PC-9 (cell line): Measurements from ENCODE around the gene SREBF2. TPM values are rescaled to one million over a fixed set of nuclear protein-coding genes. Genes with fewer than 3 reads are reported as not detected.

Experiments used
- BruUV-seq: library from RNA; stranded (reverse); fragments of 400-500 nt; replicated peaks from 2 replicates; lab custom pipeline; 2021; lab: Mats Ljungman, UMichigan
- CTCF ChIA-PET: fragments of 300-600 bp; sonication (Branson Sonifier 250); formaldehyde crosslinking; loops from one replicate; lab custom pipeline; 2022; ENCODE audit warnings: antibody characterized with exemption; lab: Charles Lee
- POLR2A ChIA-PET: fragments of 300-600 bp; sonication (Branson Sonifier 250); formaldehyde crosslinking; loops from one replicate; lab custom pipeline; 2022; ENCODE audit warnings: antibody characterized with exemption; ENCODE audit not compliant: unreplicated experiment; lab: Charles Lee
- DNase-seq, 2 experiments: peaks; one replicate each; pipeline versions ENCODE4 v3.0.0 to v3.0.0-alpha.2; 2015 to 2022; ENCODE audit warnings: mixed read lengths in 1 of 2
- H2AFZ ChIP-seq: fragments of 200-600 bp; sonication (generic); 2 replicates; pipeline ENCODE4 v1.8.1; 2017; ENCODE audit warnings: antibody characterized with exemption
- H3F3A ChIP-seq: fragments of 200-600 bp; sonication (generic); 2 replicates; pipeline ENCODE4 v1.8.1; 2017; ENCODE audit warnings: antibody characterized with exemption, mild to moderate bottlenecking, low read depth; ENCODE audit not compliant: insufficient read depth
- H3K27ac ChIP-seq: fragments of 200-600 bp; sonication (generic); 2 replicates; pipeline ENCODE4 v1.6.1; 2016; ENCODE audit warnings: mixed run types
- H3K27me3 ChIP-seq: fragments of 200-600 bp; sonication (generic); 2 replicates; pipeline ENCODE4 v1.6.1; 2016; ENCODE audit warnings: low read depth, mixed run types; ENCODE audit not compliant: insufficient read depth
- H3K36me3 ChIP-seq: fragments of 200-600 bp; sonication (generic); 2 replicates; pipeline ENCODE4 v1.6.1; 2016; ENCODE audit warnings: low read depth, mixed run types
- H3K4me1 ChIP-seq: fragments of 200-600 bp; sonication (generic); replicated peaks from 2 replicates; pipeline ENCODE4 v1.6.1; 2016; ENCODE audit warnings: mixed run types; ENCODE audit not compliant: insufficient read depth
- H3K4me2 ChIP-seq: fragments of 200-600 bp; sonication (generic); 2 replicates; pipeline ENCODE4 v1.6.1; 2017; ENCODE audit warnings: mixed run types
- H3K4me3 ChIP-seq: fragments of 200-600 bp; sonication (generic); 2 replicates; pipeline ENCODE4 v1.6.1; 2016; ENCODE audit warnings: mixed run types
- H3K79me2 ChIP-seq: fragments of 200-600 bp; sonication (generic); 2 replicates; pipeline ENCODE4 v1.6.1; 2017; ENCODE audit warnings: low read depth, mixed run types
- H3K9me2 ChIP-seq: fragments of 200-600 bp; sonication (generic); 2 replicates; pipeline ENCODE4 v1.8.1; 2017; ENCODE audit warnings: mild to moderate bottlenecking; ENCODE audit not compliant: insufficient read depth
- H3K9me3 ChIP-seq: fragments of 200-600 bp; sonication (generic); 2 replicates; pipeline ENCODE4 v1.8.1; 2016; ENCODE audit warnings: low read depth; ENCODE audit not compliant: insufficient read depth
- H4K20me1 ChIP-seq: fragments of 200-600 bp; sonication (generic); 2 replicates; pipeline ENCODE4 v1.8.1; 2017; ENCODE audit not compliant: insufficient read depth
- CTCF ChIP-seq: fragments of 200-600 bp; sonication (generic); conservative IDR thresholded peaks from 2 replicates; pipeline ENCODE4 v1.6.1; 2017; ENCODE audit warnings: mixed run types, antibody characterized with exemption, mild to moderate bottlenecking, moderate library complexity
- EZH2 ChIP-seq: fragments of 200-600 bp; sonication (generic); IDR thresholded peaks from 2 replicates; pipeline ENCODE4 v1.8.0; 2017; ENCODE audit warnings: antibody characterized with exemption, low read depth
- intact Hi-C: fragments of 100-400 bp; cut with micrococcal nuclease; formaldehyde crosslinking; loops from one replicate; pipeline ENCODE4 v1.10.0; 2022; ENCODE audit not compliant: unreplicated experiment
- total RNA-seq: library from RNA; stranded (reverse); gene quantifications from 2 replicates; pipeline ENCODE4 v1.2.3, GENCODE V29; 2021

The SREBF2 gene
- total RNA-seq, 1 experiment from 2014 or later = 196 TPM

- TF ChIP-seq CTCF (no peak), EZH2 (no peak)
- no peaks in the 10 kb centered on the region for H3K9me2 ChIP-seq
- H3F3A ChIP-seq = peaks cover 24% of the 10 kb centered on the region; the same call in 1 of the 2 replicates
- no peak overlapping the region for H2AFZ ChIP-seq
- H3K4me2 ChIP-seq = no peak overlapping the region
- POLR2A ChIA-PET = no interaction called here
- CTCF ChIA-PET = interaction anchor here (0.5 kb wide), 1 partner anchor 149 kb away, joined by 4 read pairs; no protein-coding TSS in a partner anchor
- no peaks in the 10 kb centered on the region for H3K9me3 ChIP-seq
- peaks cover 11% of the 10 kb centered on the region for H3K4me1 ChIP-seq
- BruUV-seq = no TSS peak
- H3K4me3 ChIP-seq = no peak overlapping the region
- H4K20me1 ChIP-seq = peaks cover 2% of the 10 kb centered on the region; the same call in 1 of the 2 replicates
- peaks cover 9% of the 10 kb centered on the region; the same call in 1 of the 2 replicates for H3K27me3 ChIP-seq
- DNase-seq = no peak
- no peaks in the 10 kb centered on the region for H3K79me2 ChIP-seq
- no peak overlapping the region for H3K27ac ChIP-seq
- intact Hi-C loops = no loop called here
- no peaks in the 10 kb centered on the region for H3K36me3 ChIP-seq
Observed at GRCh38 chr22:41913040-41913719, 80.3 kb downstream of the SREBF2 start.

- no peaks in the 10 kb centered on the region for H3K9me3 ChIP-seq
- POLR2A ChIA-PET = no interaction called here
- no TSS peak for BruUV-seq
- DNase-seq = no peak
- H4K20me1 ChIP-seq = no peaks in the 10 kb centered on the region
- H3K4me1 ChIP-seq = peaks cover 7% of the 10 kb centered on the region
- H2AFZ ChIP-seq = no peak overlapping the region
- no peaks in the 10 kb centered on the region for H3K36me3 ChIP-seq
- CTCF ChIA-PET = interaction anchor here (0.6 kb wide), 2 partner anchors 41 to 1739 kb away, joined by 6 to 8 read pairs; no protein-coding TSS in a partner anchor
- H3K4me3 ChIP-seq = no peak overlapping the region
- peaks cover 9% of the 10 kb centered on the region; the same call in 1 of the 2 replicates for H3K27me3 ChIP-seq
- H3K79me2 ChIP-seq = no peaks in the 10 kb centered on the region
- TF ChIP-seq CTCF (no peak), EZH2 (no peak)
- H3K9me2 ChIP-seq = no peaks in the 10 kb centered on the region
- intact Hi-C loops = no loop called here
- H3K4me2 ChIP-seq = no peak overlapping the region
- no peak overlapping the region for H3K27ac ChIP-seq
- H3F3A ChIP-seq = peaks cover 24% of the 10 kb centered on the region; the same call in 1 of the 2 replicates
Observed at GRCh38 chr22:41913842-41914534, 81.1 kb downstream of the SREBF2 start.

- POLR2A ChIA-PET = no interaction called here
- H2AFZ ChIP-seq = no peak overlapping the region
Observed at GRCh38 chr22:41914611-41915034, 81.7 kb downstream of the SREBF2 start.

More at GRCh38 chr22:41914611-41915034, 81.7 kb downstream of the SREBF2 start:
- Histone ChIP-seq H3K4me2 (no peak overlapping the region), H3K27ac (no peak overlapping the region), H4K20me1 (no peaks in the 10 kb centered on the region), H3K36me3 (no peaks in the 10 kb centered on the region), H3K27me3 (peaks cover 9% of the 10 kb centered on the region; the same call in 1 of the 2 replicates), H3K9me3 (no peaks in the 10 kb centered on the region), H3K9me2 (no peaks in the 10 kb centered on the region), H3F3A (peaks cover 25% of the 10 kb centered on the region; the same call in 1 of the 2 replicates), H3K79me2 (no peaks in the 10 kb centered on the region), H3K4me3 (no peak overlapping the region), H3K4me1 (peaks cover 7% of the 10 kb centered on the region)
- no TSS peak for BruUV-seq
- TF ChIP-seq EZH2 (no peak), CTCF (no peak)
- DNase-seq = no peak
- CTCF ChIA-PET = interaction anchor here (0.6 kb wide), 2 partner anchors 41 to 1739 kb away, joined by 6 to 8 read pairs; no protein-coding TSS in a partner anchor
- intact Hi-C loops = no loop called here
